Endodermal cell (in vitro differentiated cells): Measurements from ENCODE around the gene UBE2V1. TPM values are rescaled to one million over a fixed set of nuclear protein-coding genes. Genes with fewer than 3 reads are reported as not detected.

Experiments used
- DNase-seq: peaks from one replicate; pipeline ENCODE4 v3.0.0-alpha.2; 2017
- H3K27ac ChIP-seq: 2 replicates; pipeline ENCODE4 v1.5.1; 2013; ENCODE audit warnings: mild to moderate bottlenecking, low read depth, low read length, moderate library complexity
- H3K27me3 ChIP-seq: 2 replicates; pipeline ENCODE4 v1.6.1; 2013; ENCODE audit warnings: mild to moderate bottlenecking, low read length, moderate library complexity; ENCODE audit not compliant: insufficient read depth, control insufficient read depth, poor library complexity, severe bottlenecking
- H3K36me3 ChIP-seq: 2 replicates; pipeline ENCODE4 v1.7.0; 2013; ENCODE audit warnings: mild to moderate bottlenecking, low read length, moderate library complexity; ENCODE audit not compliant: control insufficient read depth, insufficient read depth
- H3K4me1 ChIP-seq: one replicate; pipeline ENCODE4 v1.7.0; 2013; ENCODE audit warnings: low read length; ENCODE audit not compliant: control insufficient read depth, insufficient read depth
- H3K4me3 ChIP-seq: 2 replicates; pipeline ENCODE4 v1.5.1; 2013; ENCODE audit warnings: mild to moderate bottlenecking, low read length, moderate library complexity
- H3K9ac ChIP-seq: 2 replicates; pipeline ENCODE4 v1.6.1; 2013; ENCODE audit warnings: mild to moderate bottlenecking, low read length, moderate library complexity; ENCODE audit not compliant: poor library complexity, severe bottlenecking; ENCODE audit errors: extremely low read depth
- H3K9me3 ChIP-seq: 2 replicates; pipeline ENCODE4 v1.6.1; 2013; ENCODE audit warnings: mild to moderate bottlenecking, low read length, moderate library complexity; ENCODE audit not compliant: control insufficient read depth
- H3K27ac Mint-ChIP-seq: 2 replicates; pipeline ENCODE4 v1.8.0; 2020; ENCODE audit warnings: mixed read lengths
- H3K27me3 Mint-ChIP-seq: 2 replicates; pipeline ENCODE4 v1.8.0; 2021; ENCODE audit warnings: mild to moderate bottlenecking, mixed read lengths; ENCODE audit not compliant: insufficient read depth
- H3K36me3 Mint-ChIP-seq: 2 replicates; pipeline ENCODE4 v1.8.0; 2020; ENCODE audit warnings: low read depth, mixed read lengths
- H3K4me1 Mint-ChIP-seq: 2 replicates; pipeline ENCODE4 v1.8.0; 2020; ENCODE audit warnings: mixed read lengths
- H3K4me3 Mint-ChIP-seq: 2 replicates; pipeline ENCODE4 v1.8.0; 2020; ENCODE audit warnings: mild to moderate bottlenecking, moderate library complexity, mixed read lengths
- H3K9me3 Mint-ChIP-seq: 2 replicates; pipeline ENCODE4 v1.8.0; 2020; ENCODE audit warnings: mild to moderate bottlenecking, mixed read lengths
- CTCF ChIP-seq: fragments of 200-600 bp; sonication (generic); conservative IDR thresholded peaks from 2 replicates; pipeline ENCODE4 v1.5.0; 2021; ENCODE audit warnings: antibody characterized with exemption, mild to moderate bottlenecking
- WGBS, 2 experiments: methylation state at CpG; one replicate each; pipeline versions ENCODE4 v1.1.5 to v1.1.7; 2013; ENCODE audit warnings: missing lambda C conversion rate in 2 of 2, mixed read lengths in 1 of 2; ENCODE audit not compliant: insufficient coverage in 1 of 2, insufficient read length in 1 of 2; 5-methylcytosine and 5-hydroxymethylcytosine counted together
- total RNA-seq, 2 donors: library from RNA; stranded (reverse); fragmentation: NEBNext Ultra II Directional in 1 of 2; extraction: Animal tissue kit (Norgen Biotek cat#: 25700) in 1 of 2; gene quantifications; 2 replicates in 1 of 2; 3 replicates in 1 of 2; pipeline ENCODE4 v1.2.1, GENCODE V29; 2021

Gene UBE2V1
- total RNA-seq, 2 donors from 2014 or later: 165 to 168 TPM

GRCh38 chr20:50115591-50116367, 2.8 kb upstream of the UBE2V1 start:
- H3K27ac ChIP-seq: no peak overlapping the region
- WGBS, 2 experiments: 2 to 5% methylated on average over 2 to 24 of the region's 24 CpGs
- Mint-ChIP-seq H3K36me3 (peaks cover 3% of the 10 kb centered on the region), H3K9me3 (no peaks in the 10 kb centered on the region), H3K27me3 (no peaks in the 10 kb centered on the region), H3K4me3 (peak overlapping the region; percentile 94), H3K4me1 (peaks cover 31% of the 10 kb centered on the region), H3K27ac (peak overlapping the region; percentile 72)
- H3K4me1 ChIP-seq: peaks cover 3% of the 10 kb centered on the region
- H3K9me3 ChIP-seq: no peaks in the 10 kb centered on the region
- no peaks in the 10 kb centered on the region for H3K27me3 ChIP-seq
- peaks cover 5% of the 10 kb centered on the region for H3K36me3 ChIP-seq
- H3K4me3 ChIP-seq: peak overlapping the region; percentile 98
- H3K9ac ChIP-seq: peak overlapping the region; percentile 72
- DNase-seq: peak; percentile 96
- no peak for TF ChIP-seq CTCF

GRCh38 chr20:50115041-50115512, 2.1 kb upstream of the UBE2V1 start:
- no peaks in the 10 kb centered on the region for H3K9me3 ChIP-seq
- H3K27ac ChIP-seq: no peak overlapping the region
- peak overlapping the region; percentile 72 for H3K27ac Mint-ChIP-seq
- peaks cover 9% of the 10 kb centered on the region for H3K36me3 Mint-ChIP-seq
- H3K4me1 Mint-ChIP-seq: peaks cover 36% of the 10 kb centered on the region
- peaks cover 11% of the 10 kb centered on the region for H3K36me3 ChIP-seq
- TF ChIP-seq CTCF: no peak
- peaks cover 3% of the 10 kb centered on the region for H3K4me1 ChIP-seq
- H3K27me3 ChIP-seq: no peaks in the 10 kb centered on the region
- peak overlapping the region; percentile 98 for H3K4me3 ChIP-seq
- H3K27me3 Mint-ChIP-seq: no peaks in the 10 kb centered on the region
- H3K9me3 Mint-ChIP-seq: no peaks in the 10 kb centered on the region
- DNase-seq: no peak
- peak overlapping the region; percentile 72 for H3K9ac ChIP-seq
- H3K4me3 Mint-ChIP-seq: peak overlapping the region; percentile 94
- 78 to 87% methylated on average over 5 to 6 of the region's 6 CpGs for WGBS, 2 experiments

GRCh38 chr20:50113420-50114224, 672 bp upstream of the UBE2V1 start:
- Mint-ChIP-seq H3K9me3 (no peaks in the 10 kb centered on the region), H3K4me3 (peak overlapping the region; percentile 94), H3K27ac (peak overlapping the region; percentile 99), H3K27me3 (no peaks in the 10 kb centered on the region), H3K36me3 (peaks cover 19% of the 10 kb centered on the region), H3K4me1 (peaks cover 45% of the 10 kb centered on the region)
- Histone ChIP-seq H3K36me3 (peaks cover 15% of the 10 kb centered on the region), H3K9ac (peak overlapping the region; percentile 89), H3K4me1 (peaks cover 3% of the 10 kb centered on the region), H3K9me3 (no peaks in the 10 kb centered on the region), H3K27ac (peak overlapping the region; percentile 91), H3K27me3 (no peaks in the 10 kb centered on the region), H3K4me3 (peak overlapping the region; percentile 92)
- WGBS, 2 experiments: 27 to 40% methylated on average over 9 to 10 of the region's 11 CpGs
- TF ChIP-seq CTCF: no peak
- no peak for DNase-seq
